C1 segment of cervical spinal cord (tissue), 14 donors: ENCODE data around the gene RELL1.
"Not testable (repeated sequence)": the region's sequence is repeated elsewhere in the genome, so short reads cannot be mapped to it uniquely, and the experiment has no call there.

ENCODE experiments used
- DNase-seq, 14 donors: peaks; one replicate each; lab custom pipeline; 2025; lab: John Stamatoyannopoulos, UW

RELL1 gene

DNA sequence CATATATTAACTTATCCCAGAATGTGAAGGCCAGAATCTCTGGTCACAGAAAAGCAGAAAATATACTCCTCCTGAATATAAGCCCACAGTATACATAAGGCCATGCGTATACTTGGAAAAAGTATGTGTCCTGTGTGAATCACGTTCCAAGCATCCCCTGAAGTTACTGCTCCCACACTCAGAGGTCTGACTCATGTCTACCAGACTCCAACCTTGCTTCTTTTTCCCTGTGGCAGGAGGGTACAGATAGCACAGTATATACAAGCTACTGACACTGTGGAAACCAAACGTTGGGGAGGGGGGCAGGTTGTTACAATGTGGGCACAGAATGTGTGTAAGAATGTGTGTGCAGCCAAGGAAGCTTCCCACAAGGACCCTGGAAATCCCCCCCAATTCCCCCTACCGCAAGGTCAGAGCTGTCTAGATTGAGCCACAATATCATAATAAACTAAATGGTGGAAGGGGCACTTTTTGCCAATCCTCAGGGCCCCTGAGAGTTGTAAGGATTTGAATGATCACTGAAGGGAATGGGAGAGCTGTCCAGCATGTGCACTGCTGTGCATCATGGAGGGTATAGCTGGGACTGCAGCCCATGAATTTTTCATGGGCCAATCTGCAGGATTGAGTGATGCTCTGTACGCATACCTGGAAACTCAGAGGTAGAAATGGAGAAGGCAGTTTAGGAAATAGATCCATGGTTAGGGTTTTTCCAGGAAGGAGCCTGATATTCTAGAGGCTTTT, 7.4 kb upstream of the RELL1 start:
- no peak for DNase-seq

DNA sequence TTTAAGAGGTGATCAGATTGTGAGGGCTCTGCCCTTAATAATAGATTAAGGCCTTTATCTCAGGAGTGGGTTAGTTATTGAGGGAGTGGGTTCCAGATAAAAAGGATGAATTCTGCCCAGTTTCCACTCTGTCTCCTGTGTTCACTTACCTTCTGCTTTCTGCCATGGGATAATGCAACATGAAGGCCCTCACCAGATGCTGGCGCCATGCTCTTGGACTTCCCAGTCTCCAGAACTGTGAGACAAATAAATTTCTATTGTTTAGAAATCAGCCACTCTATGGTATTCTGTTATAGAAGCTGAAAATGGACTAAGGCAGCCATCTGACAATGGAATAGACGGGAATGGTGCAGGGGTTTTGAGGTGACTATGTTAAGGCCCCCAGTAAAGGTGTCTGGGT, 6.9 kb upstream of the RELL1 start:
- DNase-seq, result no peak

DNA sequence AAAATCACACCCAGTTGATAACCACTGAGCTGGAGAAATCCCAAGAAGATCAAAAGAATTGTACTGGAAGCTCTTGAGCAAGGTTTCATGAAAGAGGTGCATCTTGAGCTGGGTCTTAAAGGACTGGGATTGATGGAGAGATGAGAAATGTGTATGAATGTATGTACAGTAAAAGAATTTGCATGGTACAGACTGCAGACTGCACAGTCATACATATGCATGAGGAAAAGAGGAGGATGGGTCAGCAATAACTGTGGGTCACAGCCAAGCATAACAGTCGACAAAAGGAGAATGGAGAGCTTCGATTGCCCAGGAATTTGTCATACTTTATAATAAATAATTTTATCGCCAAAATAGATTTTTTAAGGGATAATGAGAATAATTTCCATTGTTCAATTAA, 4.8 kb upstream of the RELL1 start:
- DNase-seq, result no peak

GRCh38 chr4:37689353-37690095, 3.3 kb upstream of the RELL1 start:
- DNase-seq, result no peak

DNA sequence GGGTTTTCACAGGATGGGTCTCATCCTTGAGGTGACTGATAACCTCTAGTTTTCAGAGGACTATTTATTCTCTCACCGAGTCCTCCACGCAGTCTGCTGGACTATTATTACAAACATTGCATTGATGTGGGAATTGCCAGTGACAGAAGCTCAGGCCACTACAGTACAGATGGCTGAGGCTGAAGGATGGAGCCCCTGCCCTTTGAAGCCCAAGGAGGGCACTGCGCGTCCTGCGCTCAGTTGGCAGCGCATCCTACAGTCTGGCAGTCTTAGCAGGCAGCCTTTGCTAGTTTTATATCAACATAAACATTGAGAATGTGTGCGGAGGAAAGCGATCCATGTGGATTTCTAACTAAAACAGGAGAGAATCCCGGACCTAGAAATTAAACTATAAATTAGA, 1.5 kb upstream of the RELL1 start:
- DNase-seq, result peak in 1 of 14 donors; percentile 89

DNA sequence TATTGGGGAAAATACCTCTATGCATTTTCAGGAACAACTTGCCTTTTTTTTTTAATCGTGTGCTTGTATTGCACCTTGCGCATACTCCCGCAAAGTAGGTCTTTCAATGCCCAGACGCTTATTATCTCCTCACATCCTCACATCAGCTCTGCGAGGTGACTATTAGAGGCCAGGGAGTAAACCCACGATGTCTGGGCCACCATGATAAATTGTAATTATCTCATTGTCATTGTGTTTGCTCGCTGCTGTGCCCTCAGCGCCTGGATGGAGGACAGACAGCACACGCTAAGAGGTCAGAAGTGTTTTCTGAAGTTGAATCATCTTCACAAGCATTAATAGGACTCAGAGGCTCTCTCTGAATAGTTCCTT, 1.0 kb upstream of the RELL1 start:
- peak in 2 of 14 donors; percentile 25 to 73 for DNase-seq

DNA sequence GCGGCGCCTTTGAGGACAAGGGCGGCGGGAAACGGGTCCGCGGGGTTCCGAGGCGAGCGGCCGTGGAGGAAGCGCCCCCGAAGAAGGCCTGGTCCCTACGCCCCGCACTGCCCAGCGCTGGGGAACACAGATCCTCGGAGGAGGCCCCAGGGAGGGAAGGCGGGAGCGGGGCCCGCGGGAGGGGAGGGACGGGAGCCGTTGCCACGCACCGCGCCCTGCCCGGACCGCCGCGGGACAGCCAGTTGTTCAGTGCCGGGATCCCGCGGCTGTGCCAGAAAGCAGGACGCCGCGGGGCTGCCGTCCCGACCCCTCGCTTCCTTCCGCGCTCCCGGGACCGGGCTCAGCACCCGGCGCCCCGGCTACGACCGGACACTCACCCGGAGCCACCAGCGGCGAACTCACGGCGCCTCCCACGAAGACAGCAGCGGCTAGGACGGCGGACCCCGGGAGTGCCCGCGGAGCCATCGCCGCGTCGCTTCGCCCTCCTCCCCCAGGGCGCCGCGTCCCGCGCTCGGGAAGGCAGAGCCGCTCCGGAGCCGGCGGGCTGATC, 278 bp downstream of the RELL1 start:
- no peak for DNase-seq

DNA sequence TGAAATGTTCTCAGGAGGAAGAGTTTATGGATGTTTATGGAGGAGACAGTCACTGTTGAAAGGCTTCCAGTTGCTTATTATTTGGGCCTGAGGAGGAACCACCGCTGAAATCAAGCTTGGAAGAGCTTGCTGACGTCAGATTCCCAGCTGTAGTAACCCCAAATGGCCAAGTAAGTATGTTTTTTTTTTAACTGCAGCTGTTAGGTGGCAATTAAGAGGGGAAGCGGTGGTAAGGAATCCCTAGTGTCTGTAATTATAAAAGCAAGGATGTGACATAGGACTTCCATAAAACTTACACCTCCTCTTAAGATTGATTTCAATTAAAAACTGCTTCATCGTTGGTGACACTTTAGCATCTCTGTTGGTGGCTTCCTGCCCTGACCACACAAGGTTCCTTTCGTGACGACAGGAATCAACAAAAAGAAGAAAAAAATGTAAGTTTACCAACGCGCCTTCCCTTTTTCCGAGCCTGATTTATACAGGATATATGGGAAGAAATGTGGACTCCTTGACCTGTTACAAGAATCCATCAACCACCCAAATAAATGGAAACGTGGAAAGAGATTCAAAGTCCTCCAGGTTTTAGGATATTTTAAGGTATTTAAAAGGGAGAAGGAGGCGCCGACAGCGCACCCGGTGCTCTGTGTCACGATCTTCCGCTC, 884 bp downstream of the RELL1 start:
- peak in 1 of 14 donors; percentile 45 for DNase-seq

DNA sequence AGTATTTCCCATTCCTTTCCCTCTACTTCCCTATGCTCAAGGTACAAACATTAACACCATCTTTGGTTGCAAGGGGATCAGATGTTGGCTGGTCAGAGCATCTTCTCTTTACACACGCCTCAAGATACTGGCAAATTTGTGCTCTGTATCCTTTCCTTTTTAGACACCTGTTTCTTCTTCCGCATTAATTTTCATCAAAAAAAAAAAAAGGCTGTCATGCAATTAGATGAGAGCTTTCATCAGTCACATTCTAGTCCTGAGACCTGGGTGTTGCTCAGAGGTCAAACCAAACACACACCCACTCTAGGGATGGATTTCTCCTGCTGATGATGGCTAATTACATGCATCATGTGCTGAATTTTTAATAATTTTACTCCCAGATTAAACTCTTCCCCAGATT, 2.0 kb downstream of the RELL1 start:
- DNase-seq, result no peak

GRCh38 chr4:37682701-37683401, 3.3 kb downstream of the RELL1 start:
- no peak for DNase-seq

DNA sequence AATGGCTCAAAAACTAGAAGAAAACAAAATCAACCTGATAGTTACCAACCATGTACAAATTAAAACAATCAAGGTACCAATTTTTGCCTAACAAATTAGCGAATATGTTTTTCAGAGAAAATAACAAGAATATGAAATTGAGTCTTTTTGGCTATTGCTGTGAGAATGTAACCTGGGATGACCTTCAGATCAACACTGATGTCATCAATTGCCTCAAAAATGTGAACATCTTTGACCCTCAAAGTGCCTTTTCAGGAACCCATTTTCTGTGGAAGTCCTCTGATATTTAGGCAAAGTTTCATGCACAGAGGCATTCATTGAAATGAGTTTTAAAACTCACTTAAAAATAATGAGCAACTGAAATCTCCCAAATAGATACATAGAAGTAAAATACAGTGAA, 6.1 kb downstream of the RELL1 start:
- DNase-seq, result no peak

DNA sequence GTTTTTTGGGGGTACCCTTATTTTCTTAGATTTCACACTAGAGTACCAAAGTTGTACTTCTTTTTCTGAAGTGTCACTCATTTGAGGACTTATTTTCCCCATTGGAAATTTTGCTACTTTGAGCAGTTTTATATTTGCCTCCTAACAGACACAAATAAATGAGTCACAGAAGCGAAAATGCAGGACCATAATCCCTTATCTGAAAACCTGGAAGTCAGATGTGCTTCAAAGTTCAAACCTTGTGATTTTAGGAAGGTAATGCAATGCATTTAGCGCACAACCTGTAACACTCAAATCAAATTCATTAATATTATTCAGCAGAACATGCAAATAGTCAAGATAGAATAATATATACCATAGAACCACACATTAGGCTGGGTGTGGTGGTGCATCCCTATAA, 6.9 kb downstream of the RELL1 start:
- no peak for DNase-seq

DNA sequence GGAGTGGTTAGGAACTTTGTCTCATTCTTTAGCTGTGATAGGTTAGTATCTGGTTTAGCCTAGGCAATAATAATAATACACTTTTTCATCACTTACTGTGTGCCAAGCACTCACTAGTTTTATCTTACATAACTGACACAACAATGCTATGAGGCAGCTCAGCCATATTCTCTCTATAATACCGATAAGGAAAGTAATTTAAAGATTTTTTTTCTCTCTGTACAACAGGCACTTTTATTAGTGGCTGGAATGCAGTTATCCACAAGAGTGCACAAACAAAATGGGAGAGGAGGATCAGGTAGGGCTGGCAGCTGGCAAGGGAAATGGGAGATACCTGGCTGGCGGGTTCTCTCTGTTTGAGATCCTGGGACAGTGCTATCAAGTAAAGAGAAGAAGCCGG, 7.6 kb downstream of the RELL1 start:
- no peak for DNase-seq

DNA sequence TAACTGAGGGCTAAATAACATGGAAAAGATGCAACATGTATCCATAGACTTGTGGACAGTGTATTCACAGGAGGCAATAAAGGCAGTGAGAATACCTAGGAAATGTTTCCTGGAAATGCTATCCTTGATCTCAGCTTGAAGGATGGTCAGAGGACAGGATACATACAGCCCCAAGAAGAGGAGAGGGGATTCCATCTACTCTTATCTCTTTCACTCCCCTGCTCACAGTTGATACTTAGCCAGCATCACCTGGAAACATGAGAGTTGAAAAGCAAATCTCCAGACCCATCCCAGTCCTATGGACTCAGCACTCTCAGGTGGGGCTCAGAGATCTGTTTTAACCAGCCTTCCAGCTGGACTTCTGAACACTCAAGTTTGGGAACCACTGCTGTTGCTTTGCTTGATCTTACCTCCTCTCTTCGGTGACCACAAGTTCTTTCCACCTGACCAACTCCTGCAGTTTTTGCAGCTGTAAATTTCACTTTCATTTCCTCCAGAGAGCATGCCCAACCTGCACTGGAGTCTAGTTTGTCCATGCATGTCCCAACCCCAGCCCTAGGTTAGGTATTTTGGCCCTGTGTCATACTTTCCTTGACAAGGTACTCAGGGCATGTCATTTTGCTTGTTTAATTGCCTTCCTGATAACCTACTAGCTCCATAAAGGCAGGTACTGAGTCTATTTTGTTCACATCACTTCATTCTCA, 10.4 kb downstream of the RELL1 start:
- no peak for DNase-seq

DNA sequence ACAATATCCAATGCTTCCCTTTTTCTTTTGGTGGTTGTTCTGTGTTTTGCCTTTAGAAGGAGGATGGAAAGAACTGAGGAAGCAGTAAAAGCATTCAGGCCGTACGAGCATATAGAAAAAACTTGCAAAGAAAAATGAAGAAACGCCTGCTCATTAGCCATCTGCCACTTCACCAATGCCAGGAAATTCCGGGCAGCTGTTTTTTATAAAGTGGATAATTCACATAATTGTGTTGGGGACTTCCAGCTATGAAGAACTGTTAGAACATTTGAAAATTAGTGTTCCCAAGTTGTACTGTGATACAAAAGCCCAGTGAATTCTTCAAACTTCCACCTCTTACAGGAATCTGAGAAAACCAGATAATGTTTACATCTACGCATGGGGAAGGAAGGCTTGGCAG, 11.7 kb downstream of the RELL1 start:
- no peak for DNase-seq

- DNase-seq, result no peak
Measured at GRCh38 chr4:37673538-37674192, 12.5 kb downstream of the RELL1 start.

- DNase-seq, result no peak
Measured at GRCh38 chr4:37671072-37671471, 15.1 kb downstream of the RELL1 start.

DNA sequence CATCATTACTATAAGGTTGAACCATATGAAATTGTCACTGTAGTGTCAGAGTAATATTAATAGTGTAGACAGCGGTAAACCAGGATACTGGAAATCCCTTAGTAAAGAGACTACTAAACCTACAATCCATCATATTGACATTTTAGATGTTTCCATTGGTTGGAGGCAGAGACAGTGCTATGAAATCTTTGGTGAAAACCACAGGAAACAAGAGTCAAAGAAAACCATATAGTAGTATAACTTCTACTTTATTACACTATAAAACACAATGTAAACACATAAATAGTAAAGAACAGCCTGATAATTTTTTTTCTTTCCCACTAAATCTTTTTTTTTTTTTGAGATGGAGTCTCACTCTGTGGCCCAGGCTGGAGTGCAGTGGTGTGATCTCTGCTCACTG, 15.9 kb downstream of the RELL1 start:
- DNase-seq, result no peak

DNA sequence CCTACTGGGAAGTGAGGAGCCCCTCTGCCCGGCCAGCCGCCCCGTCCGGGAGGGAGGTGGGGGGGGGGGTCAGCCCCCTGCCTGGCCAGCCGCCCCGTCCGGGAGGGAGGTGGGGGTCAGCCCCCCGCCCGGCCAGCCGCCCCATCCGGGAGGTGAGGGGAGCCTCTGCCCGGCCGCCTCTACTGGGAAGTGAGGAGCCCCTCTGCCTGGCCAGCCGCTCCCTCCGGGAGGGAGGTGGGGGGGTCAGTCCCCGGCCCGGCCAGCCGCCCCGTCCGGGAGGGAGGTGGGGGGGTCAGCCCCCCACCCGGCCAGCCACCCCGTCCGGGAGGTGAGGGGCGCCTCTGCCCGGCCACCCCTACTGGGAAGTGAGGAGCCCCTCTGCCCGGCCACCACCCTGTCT, 17.1 kb downstream of the RELL1 start:
- not testable (repeated sequence) for DNase-seq

- DNase-seq, result no peak
Measured at GRCh38 chr4:37667197-37668100, 18.7 kb downstream of the RELL1 start.
